ENCODE data around the gene DLG2.

Gene DLG2

DNA sequence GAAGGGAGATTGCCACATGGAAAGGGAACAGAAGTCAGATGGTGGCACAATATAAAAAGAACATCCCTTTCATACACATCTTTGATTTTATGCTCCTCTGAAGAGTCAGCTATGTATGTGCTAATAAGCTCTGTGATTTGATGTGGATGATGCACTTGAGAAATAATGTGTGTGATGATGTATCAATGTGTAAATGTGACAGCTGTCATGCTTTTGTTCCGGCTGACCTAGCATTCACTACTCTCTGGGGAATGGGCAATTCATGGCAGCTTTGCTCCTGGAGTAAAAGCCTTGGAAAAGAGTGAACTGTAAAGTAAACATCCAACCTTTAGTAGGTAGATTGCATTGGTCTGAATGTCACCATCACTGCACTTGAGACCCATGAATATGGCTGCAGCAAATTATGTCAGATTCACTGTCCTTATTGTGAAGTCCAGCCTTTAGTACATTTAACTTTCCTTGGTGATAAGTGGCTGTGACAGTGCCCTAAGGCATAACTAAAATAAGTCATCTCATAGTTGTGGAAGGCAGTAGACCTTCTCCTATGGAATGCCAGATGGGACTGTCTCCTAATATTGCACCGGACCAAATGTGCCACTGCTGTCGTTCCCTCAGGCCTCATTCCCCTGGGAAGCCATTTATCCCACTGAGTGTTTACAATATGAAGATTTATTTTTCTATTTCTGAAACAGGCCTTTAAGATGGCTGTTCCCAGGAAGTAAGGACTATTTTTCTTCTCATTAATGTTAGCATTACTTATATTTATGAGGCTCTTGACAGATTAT, 2162.8 kb downstream of the DLG2 start:
- no peak for DNase-seq (ENCODE audit: low read depth)
- TF ChIP-seq, protein P1, sequence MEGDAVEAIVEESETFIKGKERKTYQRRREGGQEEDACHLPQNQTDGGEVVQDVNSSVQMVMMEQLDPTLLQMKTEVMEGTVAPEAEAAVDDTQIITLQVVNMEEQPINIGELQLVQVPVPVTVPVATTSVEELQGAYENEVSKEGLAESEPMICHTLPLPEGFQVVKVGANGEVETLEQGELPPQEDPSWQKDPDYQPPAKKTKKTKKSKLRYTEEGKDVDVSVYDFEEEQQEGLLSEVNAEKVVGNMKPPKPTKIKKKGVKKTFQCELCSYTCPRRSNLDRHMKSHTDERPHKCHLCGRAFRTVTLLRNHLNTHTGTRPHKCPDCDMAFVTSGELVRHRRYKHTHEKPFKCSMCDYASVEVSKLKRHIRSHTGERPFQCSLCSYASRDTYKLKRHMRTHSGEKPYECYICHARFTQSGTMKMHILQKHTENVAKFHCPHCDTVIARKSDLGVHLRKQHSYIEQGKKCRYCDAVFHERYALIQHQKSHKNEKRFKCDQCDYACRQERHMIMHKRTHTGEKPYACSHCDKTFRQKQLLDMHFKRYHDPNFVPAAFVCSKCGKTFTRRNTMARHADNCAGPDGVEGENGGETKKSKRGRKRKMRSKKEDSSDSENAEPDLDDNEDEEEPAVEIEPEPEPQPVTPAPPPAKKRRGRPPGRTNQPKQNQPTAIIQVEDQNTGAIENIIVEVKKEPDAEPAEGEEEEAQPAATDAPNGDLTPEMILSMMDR (conservative IDR thresholded peaks at IDR 0.05; ENCODE audit: low read depth, low read length) = no peak

DNA sequence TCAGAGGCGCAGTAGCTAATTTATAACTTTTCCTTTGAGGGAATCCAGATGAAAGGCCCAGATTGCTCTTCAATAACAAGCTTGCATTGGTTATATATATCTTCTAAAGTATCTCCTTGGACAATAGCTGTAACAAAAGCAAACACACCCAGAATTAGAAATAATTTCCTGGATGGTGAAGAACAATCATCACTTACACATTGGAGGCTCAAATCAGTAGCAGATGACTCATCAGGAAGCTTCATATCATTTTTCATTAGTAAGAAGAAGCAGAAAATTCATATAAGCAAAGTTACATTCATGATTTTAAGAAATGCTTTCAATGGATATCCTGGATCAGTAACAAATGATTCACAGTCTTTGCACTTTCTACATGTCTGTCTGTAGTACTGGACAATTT, 2167.3 kb downstream of the DLG2 start:
- peak; percentile 9 for DNase-seq (ENCODE audit: low read depth)
- H3K4me3 ChIP-seq (ENCODE audit: low read depth, low read length) = no peak overlapping the region
- TF ChIP-seq, protein P1 (conservative IDR thresholded peaks at IDR 0.05; ENCODE audit: low read depth, low read length) = no peak

More for the DNA sequence above, 2162.8 kb downstream of the DLG2 start:
- no peak overlapping the region for H3K4me3 ChIP-seq (ENCODE audit: low read depth, low read length)

DNA sequence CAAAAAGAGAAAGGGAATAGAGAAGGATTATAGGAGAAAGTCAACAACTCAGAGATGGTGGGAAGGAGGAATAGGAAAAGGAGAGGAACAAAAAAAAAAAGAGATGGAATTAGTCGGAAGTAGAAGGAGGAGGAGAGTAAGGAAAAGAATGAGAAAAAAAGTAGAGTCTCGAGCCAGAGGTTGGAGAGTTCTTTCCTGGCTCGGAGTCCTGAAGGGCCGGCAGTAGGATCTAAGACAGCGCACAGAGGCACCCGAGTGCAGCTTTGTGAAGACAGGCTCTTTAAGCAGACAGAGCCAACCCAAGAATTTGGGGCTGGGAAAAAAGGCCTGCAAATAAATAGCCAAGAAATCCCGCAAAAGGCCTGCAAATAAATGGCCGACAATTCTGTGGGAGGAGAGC, 2170.6 kb downstream of the DLG2 start:
- TF ChIP-seq, protein P1 (conservative IDR thresholded peaks at IDR 0.05; ENCODE audit: low read depth, low read length) = no peak
- no peak for DNase-seq (ENCODE audit: low read depth)
- no peak overlapping the region for H3K4me3 ChIP-seq (ENCODE audit: low read depth, low read length)

DNA sequence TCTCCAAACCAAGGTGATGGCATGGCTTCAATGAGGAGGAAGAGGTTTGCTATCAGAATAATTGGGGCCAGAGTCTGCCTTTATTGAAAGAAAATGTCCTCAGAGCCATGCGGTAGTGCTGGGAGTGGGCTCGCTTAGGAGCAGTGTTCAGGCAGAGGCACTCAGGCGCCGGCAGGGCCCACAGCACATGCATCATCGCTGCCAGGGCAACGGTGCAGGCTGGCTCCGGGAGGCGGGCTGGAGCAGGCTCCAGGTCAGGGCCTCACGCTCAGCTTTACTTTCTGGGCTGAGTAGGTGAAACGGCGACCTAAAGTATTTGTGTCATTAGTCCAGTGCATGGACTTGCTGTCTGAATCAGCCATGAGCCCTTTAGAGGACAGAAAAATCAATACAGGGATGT, 2171.1 kb downstream of the DLG2 start:
- TF ChIP-seq, protein P1 (conservative IDR thresholded peaks at IDR 0.05; ENCODE audit: low read depth, low read length) = no peak
- no peak overlapping the region for H3K4me3 ChIP-seq (ENCODE audit: low read depth, low read length)
- no peak for DNase-seq (ENCODE audit: low read depth)

DNA sequence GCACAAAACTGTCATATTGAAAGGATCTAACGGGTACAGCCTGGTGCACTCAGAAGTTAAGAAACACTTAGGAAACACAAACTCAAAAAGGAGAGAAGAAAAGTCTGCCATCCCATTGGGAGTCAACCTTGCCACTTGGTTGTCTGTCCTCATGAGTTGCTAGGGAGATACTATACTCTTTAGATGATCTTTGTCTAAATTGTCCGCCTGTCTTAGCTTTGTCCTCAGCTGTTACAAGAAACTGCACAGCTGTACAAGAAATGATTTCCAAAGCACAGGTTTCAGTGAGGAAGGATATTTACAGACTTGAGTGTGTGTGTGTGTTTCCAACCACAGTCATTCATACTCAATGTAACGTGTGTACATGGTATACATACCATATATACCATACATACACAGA, 2171.8 kb downstream of the DLG2 start:
- DNase-seq (ENCODE audit: low read depth) = no peak
- no peak overlapping the region for H3K4me3 ChIP-seq (ENCODE audit: low read depth, low read length)
- TF ChIP-seq, protein P1 (conservative IDR thresholded peaks at IDR 0.05; ENCODE audit: low read depth, low read length) = no peak

DNA sequence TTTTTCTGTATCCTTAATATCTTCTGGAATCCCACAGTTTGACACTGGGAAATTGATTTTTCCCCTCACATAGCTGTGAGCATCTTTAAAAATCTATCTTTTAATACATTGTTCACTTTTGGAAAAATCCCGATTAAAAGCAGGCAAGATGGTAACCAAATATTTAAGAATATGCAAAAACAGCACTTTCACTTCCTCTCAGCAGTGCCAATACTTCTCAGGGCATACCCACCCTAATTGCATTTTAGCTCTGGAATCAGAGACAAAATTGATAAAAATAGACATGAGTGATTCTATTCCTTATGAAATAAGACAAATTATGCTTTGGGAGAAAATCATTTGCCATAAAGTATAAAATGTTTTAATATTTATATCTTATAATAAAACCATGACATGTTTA, 2172.5 kb downstream of the DLG2 start:
- no peak overlapping the region for H3K4me3 ChIP-seq (ENCODE audit: low read depth, low read length)
- no peak for DNase-seq (ENCODE audit: low read depth)
- TF ChIP-seq, protein P1 (conservative IDR thresholded peaks at IDR 0.05; ENCODE audit: low read depth, low read length) = no peak

DNA sequence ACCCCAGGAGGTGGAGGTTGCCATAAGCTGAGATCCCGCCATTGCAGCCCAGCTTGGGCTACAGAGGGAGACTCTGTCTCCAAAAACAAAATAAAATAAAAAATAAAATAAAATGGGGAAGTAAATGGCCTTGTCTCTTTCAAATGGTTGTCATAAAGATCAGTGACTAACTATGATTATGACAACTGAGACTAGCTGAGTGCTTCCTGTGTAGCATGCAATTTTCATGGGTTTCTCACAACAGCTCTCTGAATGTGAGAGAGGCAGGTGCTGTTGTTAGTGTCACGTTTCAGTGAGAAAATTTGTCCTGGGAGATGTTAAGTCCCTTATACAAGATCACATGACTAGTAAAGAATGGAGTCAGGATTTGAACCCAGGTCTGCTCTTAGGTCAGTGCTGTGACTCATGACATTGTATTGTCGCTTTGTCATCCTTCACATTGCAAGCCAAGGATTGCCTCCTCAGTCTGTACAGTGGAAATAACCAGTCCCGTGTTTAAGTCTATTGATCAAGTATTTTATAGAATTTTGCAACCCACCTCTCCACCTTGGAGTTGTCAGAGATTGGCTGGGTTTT, 2177.7 kb downstream of the DLG2 start:
- H3K4me3 ChIP-seq (ENCODE audit: low read depth, low read length) = no peak overlapping the region
- DNase-seq (ENCODE audit: low read depth) = no peak
- TF ChIP-seq, protein P1 (conservative IDR thresholded peaks at IDR 0.05; ENCODE audit: low read depth, low read length) = no peak

Data from choroid plexus epithelial cell (primary cell).